Right lobe of liver (tissue), 6 donors: Measurements from ENCODE around the gene COL23A1. TPM values are rescaled to one million over a fixed set of nuclear protein-coding genes. Genes with fewer than 3 reads are reported as not detected.

Experiments used
- ATAC-seq, 4 donors: fragments of 200-7000 bp; cut with Tn5 transposase; one replicate each; pipeline ENCODE4 v1.9.1; 2020; ENCODE audit warnings: mild to moderate bottlenecking in 4 of 4, moderate library complexity in 4 of 4
- DNase-seq, 3 donors: peaks; one replicate each; pipeline ENCODE4 v3.0.0-alpha.2; 2020
- H3K27ac ChIP-seq, 3 donors: fragments of 200-600 bp; one replicate each; pipeline ENCODE4 v1.8.0; 2022
- H3K27me3 ChIP-seq, 2 donors: fragments of 200-600 bp; one replicate each; pipeline ENCODE4 v1.8.0; 2022
- H3K36me3 ChIP-seq, 4 donors: fragments of 200-600 bp; sonication (generic) in 1 of 4; one replicate each; pipeline versions ENCODE4 v1.5.1 to v1.8.0; 2017 to 2022; ENCODE audit warnings: control low read depth in 1 of 4
- H3K4me1 ChIP-seq, 4 donors: fragments of 200-600 bp; sonication (generic) in 1 of 4; one replicate each; pipeline versions ENCODE4 v1.5.1 to v1.8.0; 2017 to 2022; ENCODE audit warnings: control low read depth in 1 of 4
- H3K4me3 ChIP-seq, 3 donors: fragments of 200-600 bp; one replicate each; pipeline ENCODE4 v1.8.0; 2022
- H3K9me3 ChIP-seq, 4 donors: fragments of 200-600 bp; sonication (generic) in 1 of 4; one replicate each; pipeline versions ENCODE4 v1.5.1 to v1.8.0; 2017 to 2022; ENCODE audit warnings: control low read depth in 1 of 4
- POLR2A ChIP-seq: fragments of 450-650 bp; IDR thresholded peaks from one replicate; pipeline ENCODE4 v1.6.1; 2017; ENCODE audit warnings: antibody characterized with exemption, mild to moderate bottlenecking
- WGBS: methylation state at CpG from one replicate; pipeline ENCODE4 v1.1.6; 2018; ENCODE audit warnings: low coverage, low lambda C conversion rate; ENCODE audit not compliant: insufficient coverage; ENCODE audit errors: missing lambda C conversion rate; 5-methylcytosine and 5-hydroxymethylcytosine counted together
- intact Hi-C, 2 donors: fragments of 100-400 bp; cut with DNase I; formaldehyde crosslinking; loops; one replicate each; pipeline versions ENCODE4 v1.11.2 to v1.14.1; 2022
- total RNA-seq, 6 experiments: library from RNA; depleted of rRNA in 2 of 6; stranded (reverse); fragments of >200 nt in 2 of 6; fragmentation: NEBNext Ultra II Directional in 3 of 6; extraction: Animal tissue kit (Norgen Biotek cat#: 25700) in 3 of 6; gene quantifications; one replicate each; pipeline versions ENCODE4 v1.1.0 to v1.2.4, GENCODE V29; 2016 to 2023
- TF ChIP-seq, protein P1 (sequence below), 4 donors: fragments of 200-600 bp in 3 of 4; fragments of 450-650 bp in 1 of 4; IDR thresholded peaks; one replicate each; pipeline versions ENCODE4 v1.5.1 to v1.8.0; 2016 to 2022; ENCODE audit warnings: antibody characterized with exemption in 4 of 4, mild to moderate bottlenecking in 2 of 4
- donor health status: DM: no; HTN: yes; CAD: no.
- donor health status: DM: no; HTN: no; CAD: no.
- donor health status: DM: no; HTN: no; CAD: no.
- donor health status: DM: no; HTN: yes; CAD: no.
- donor health status: DM: no; HTN: yes; CAD: no.

COL23A1 gene
- total RNA-seq, 6 experiments from 2014 or later = 0.25 to 1.2 (median 0.50) TPM

DNA sequence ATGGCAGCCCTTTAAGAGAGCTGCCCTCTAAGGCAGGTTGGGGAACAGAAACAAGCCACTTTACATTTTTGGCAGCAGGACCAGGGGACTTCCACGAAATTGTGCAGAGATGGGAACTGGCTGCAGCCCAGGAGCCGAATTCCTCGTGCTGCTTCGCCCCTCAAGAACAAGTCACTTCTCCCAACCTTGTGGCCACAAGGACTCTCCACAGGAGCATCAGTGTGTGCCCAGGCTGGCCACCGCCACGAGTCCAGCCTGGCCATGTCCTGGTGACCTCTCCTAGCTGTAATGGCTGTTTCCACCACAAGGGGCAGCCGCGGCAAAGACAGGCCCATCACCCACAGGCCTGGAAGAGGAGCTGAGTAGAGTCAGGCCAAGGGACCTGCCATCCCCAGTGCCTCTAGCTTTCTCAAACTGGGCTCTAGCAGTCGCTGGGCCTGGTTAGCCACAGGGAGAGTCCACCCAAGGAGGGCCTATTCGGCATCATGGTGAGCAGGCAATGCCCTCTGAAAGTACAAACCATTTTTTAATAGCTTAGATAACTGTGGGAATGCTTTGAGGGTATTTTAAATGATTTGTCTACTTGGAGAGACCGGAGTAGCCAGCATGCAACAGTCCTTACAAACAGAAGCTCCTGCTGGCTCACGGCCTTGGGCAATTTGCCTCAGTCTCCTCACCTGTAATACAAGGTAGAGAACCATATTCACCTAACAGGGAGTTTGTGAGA, 129.0 kb downstream of the COL23A1 start:
- DNase-seq (peak; percentile 78 to 88 (median 86)), ATAC-seq (peak; percentile 98 to 100 (median 99))
- no peaks in the 10 kb centered on the region for H3K4me1 ChIP-seq
- no peaks in the 10 kb centered on the region for H3K9me3 ChIP-seq
- no peak overlapping the region for H3K27ac ChIP-seq
- no peaks in the 10 kb centered on the region for H3K27me3 ChIP-seq
- intact Hi-C loops = no loop called here
- H3K36me3 ChIP-seq = no peaks in the 10 kb centered on the region
- H3K4me3 ChIP-seq = no peak overlapping the region
- TF ChIP-seq POLR2A = no peak
- TF ChIP-seq, protein P1, sequence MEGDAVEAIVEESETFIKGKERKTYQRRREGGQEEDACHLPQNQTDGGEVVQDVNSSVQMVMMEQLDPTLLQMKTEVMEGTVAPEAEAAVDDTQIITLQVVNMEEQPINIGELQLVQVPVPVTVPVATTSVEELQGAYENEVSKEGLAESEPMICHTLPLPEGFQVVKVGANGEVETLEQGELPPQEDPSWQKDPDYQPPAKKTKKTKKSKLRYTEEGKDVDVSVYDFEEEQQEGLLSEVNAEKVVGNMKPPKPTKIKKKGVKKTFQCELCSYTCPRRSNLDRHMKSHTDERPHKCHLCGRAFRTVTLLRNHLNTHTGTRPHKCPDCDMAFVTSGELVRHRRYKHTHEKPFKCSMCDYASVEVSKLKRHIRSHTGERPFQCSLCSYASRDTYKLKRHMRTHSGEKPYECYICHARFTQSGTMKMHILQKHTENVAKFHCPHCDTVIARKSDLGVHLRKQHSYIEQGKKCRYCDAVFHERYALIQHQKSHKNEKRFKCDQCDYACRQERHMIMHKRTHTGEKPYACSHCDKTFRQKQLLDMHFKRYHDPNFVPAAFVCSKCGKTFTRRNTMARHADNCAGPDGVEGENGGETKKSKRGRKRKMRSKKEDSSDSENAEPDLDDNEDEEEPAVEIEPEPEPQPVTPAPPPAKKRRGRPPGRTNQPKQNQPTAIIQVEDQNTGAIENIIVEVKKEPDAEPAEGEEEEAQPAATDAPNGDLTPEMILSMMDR (IDR thresholded peaks at IDR 0.05) = peak; percentile 82 to 91 (median 86)
- WGBS = 46% methylated on average over 5 of the region's 12 CpGs

DNA sequence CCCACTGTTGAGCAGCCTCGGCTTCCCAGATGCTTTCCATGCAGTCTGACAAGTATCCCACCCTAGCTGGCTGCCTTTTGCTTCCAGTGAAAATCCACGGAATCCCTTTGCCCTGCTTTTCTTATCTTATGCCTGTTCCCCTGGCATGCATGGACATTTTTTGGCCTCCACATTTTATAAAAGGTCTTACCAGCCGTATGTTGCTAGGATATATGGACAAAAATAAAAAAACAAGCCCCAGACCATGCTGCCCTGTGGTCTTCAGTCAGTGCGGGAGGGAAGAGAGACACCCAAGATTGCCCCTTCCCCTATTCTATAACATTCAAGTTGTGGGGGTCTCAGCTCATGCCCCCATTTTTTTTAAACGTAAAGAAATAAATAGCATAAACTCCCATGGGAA, 129.6 kb downstream of the COL23A1 start:
- TF ChIP-seq POLR2A = no peak
- TF ChIP-seq, protein P1 (IDR thresholded peaks at IDR 0.05) = no peak
- no peaks in the 10 kb centered on the region for H3K4me1 ChIP-seq
- H3K27ac ChIP-seq = no peak overlapping the region
- H3K9me3 ChIP-seq = no peaks in the 10 kb centered on the region
- H3K27me3 ChIP-seq = no peaks in the 10 kb centered on the region
- intact Hi-C loops = no loop called here
- H3K4me3 ChIP-seq = no peak overlapping the region
- no peaks in the 10 kb centered on the region for H3K36me3 ChIP-seq
- ATAC-seq (no peak), DNase-seq (no peak)
- 52% methylated on average over 5 of the region's 5 CpGs for WGBS

DNA sequence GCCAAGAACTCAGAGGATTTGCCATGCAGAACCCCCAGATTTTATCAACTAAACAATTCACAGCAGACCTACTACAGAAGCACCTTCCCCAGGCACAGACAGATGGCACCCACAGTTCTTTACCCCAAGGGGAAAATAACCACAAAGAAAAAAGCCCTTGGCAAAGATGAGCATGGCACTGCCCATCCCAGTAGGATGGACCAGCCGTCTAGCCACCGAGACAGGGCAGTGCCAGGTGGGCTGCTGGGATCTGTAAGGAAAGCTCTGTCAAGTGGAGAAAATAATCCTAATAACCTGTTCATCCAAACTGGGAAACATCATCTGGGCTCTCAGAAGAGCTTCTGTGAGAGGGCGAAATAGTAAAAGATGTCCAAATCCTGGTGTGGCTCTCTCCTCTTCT, 130.0 kb downstream of the COL23A1 start:
- ATAC-seq = no peak
- H3K27ac ChIP-seq = no peak overlapping the region
- intact Hi-C loops = no loop called here
- H3K36me3 ChIP-seq = no peaks in the 10 kb centered on the region
- no peaks in the 10 kb centered on the region for H3K27me3 ChIP-seq
- TF ChIP-seq POLR2A = no peak
- TF ChIP-seq, protein P1 (IDR thresholded peaks at IDR 0.05) = no peak
- no peaks in the 10 kb centered on the region for H3K4me1 ChIP-seq
- no peak for DNase-seq
- 50% methylated on average over 1 of the region's 3 CpGs for WGBS
- no peaks in the 10 kb centered on the region for H3K9me3 ChIP-seq
- no peak overlapping the region for H3K4me3 ChIP-seq

DNA sequence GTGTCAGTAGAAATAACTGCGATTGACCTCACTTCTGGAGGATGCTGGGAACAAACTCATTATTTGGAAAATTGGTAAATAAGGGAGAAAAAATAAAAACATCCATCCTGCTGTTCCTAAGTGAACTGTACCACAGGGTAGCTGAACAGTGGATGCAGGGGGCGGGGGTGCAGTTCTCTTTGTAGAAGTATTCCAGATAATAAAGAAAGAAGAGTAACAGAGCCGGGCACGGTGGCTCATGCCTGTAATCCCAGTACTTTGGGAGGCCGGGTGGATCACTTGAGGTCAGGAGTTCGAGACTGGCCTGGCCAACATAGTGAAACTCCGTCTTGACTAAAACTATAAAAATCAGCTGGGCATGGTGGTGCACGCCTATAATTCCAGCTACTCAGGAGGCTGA, 132.1 kb downstream of the COL23A1 start:
- Histone ChIP-seq H3K4me3 (no peak overlapping the region), H3K36me3 (no peaks in the 10 kb centered on the region), H3K27ac (no peak overlapping the region), H3K27me3 (no peaks in the 10 kb centered on the region), H3K4me1 (no peaks in the 10 kb centered on the region), H3K9me3 (no peaks in the 10 kb centered on the region)
- TF ChIP-seq, protein P1 (IDR thresholded peaks at IDR 0.05) = no peak
- TF ChIP-seq POLR2A = no peak
- intact Hi-C loops = no loop called here
- ATAC-seq = no peak
- DNase-seq = no peak
- WGBS = 88% methylated on average over 7 of the region's 8 CpGs
